ENCODE measurements around the gene GATA5.

DNA sequence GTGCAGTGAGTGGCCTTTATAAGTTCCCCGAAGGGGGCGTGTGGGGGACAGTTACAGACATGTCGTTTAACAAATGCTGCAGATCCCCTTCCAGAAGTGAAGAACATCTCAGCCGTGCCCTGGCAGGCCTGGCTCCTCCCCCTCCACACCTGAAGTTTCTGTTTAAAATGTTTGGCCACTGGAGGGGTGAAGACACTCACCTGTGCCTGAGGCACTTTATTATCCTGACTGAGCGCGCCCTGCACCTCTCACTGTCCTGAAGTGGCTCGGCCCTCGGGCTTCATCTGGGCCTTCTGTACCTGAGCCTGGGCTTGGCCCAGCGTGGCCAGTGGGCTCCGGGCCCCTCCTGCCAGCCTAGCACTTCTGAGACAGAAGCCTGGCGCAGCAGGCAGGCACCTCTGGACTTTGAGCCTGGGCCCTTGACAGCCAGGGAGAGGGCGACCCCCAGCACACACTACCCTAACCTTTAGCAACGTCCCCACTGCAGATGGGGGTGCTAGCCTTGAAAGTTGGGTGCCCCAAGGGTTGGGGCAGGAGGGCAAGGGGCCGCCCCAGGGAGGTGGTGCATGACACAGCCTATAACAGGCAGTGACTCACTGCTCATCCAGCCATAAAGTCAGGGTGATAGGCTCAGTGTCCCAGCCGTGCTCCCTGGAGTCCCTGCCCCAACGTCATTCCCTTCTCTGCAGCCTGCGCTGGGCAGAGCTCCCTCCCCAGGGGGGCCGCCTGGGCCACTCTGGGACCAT is 13.6 kb upstream of the GATA5 start:
- TF ChIP-seq CTCF (IDR thresholded peaks at IDR 0.05), result no peak
- no peak for TF ChIP-seq EP300 (IDR thresholded peaks at IDR 0.05)
- TF ChIP-seq POLR2AphosphoS5 (IDR thresholded peaks at IDR 0.05), result no peak
- no peak for TF ChIP-seq POLR2A (IDR thresholded peaks at IDR 0.05)

All from stomach (tissue), 4 donors.